Activated naive CD4-positive, alpha-beta T cell treated with anti-CD3 and anti-CD28 coated beads, Interleukin-2, amount 50 U/mL, for 72 hours (primary cell): ENCODE results near the gene ENOSF1. TPM values are rescaled to one million over a fixed set of nuclear protein-coding genes. Genes with fewer than 3 reads are reported as not detected.
A peak's percentile ranks its signal among the peaks of the same experiment; 100 is the strongest.

Experiments used
- ATAC-seq, 2 donors: fragments of 150-1000 bp; cut with Tn5 transposase; 2 replicates each; pipeline ENCODE4 v1.10.0; 2021; ENCODE audit warnings: mild to moderate bottlenecking in 2 of 2, moderate library complexity in 2 of 2
- DNase-seq, 2 donors: peaks; one replicate each; pipeline ENCODE4 v3.0.0; 2021 to 2022; ENCODE audit warnings: low spot score in 2 of 2
- H3K27ac Mint-ChIP-seq, 2 donors: one replicate each; pipeline ENCODE4 v1.8.0; 2022; ENCODE audit warnings: mild to moderate bottlenecking in 2 of 2, mixed read lengths in 2 of 2
- H3K36me3 Mint-ChIP-seq, 2 donors: one replicate each; pipeline ENCODE4 v1.8.0; 2022; ENCODE audit warnings: mixed read lengths in 2 of 2
- H3K9me3 Mint-ChIP-seq, 2 donors: one replicate each; pipeline ENCODE4 v1.8.0; 2022; ENCODE audit warnings: mixed read lengths in 2 of 2
- total RNA-seq, 2 donors: library from RNA; stranded (reverse); gene quantifications; one replicate each; pipeline ENCODE4 v1.2.3, GENCODE V29; 2022

Gene ENOSF1
- total RNA-seq, 2 donors from 2014 or later, result 51.8 to 83.8 TPM

DNA sequence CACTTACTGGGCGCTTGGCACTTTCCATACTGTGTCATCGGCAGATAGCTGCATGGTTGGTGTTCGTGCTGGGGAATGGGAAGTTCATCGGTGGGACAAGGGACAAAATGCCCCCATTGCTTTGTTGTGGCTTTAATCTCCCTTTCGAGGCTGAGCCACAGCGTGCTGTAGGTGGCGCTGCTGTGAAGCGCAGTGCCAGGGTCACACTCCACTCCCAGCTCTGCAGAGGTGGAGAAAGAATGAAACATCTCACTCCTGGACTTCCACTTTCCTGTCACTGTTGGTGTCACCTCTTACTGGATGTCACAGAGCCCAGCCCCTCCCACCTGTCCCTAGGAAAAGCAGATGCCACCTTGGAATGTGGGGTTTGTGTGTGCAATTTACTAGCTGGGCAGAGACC is 46.3 kb downstream of the ENOSF1 start:
- no peak for DNase-seq
- peaks cover 8% of the 10 kb centered on the region in 2 donors for H3K9me3 Mint-ChIP-seq
- peak in 1 of 2 donors; percentile 28 for ATAC-seq
- H3K27ac Mint-ChIP-seq, result no peak overlapping the region
- peaks cover 48 to 62% of the 10 kb centered on the region in 2 donors for H3K36me3 Mint-ChIP-seq

GRCh38 chr18:662197-662596 is 50.2 kb downstream of the ENOSF1 start:
- H3K36me3 Mint-ChIP-seq, result peaks cover 53 to 60% of the 10 kb centered on the region in 2 donors
- H3K9me3 Mint-ChIP-seq, result peaks cover 14 to 18% of the 10 kb centered on the region in 2 donors
- DNase-seq, result no peak
- no peak for ATAC-seq
- H3K27ac Mint-ChIP-seq, result no peak overlapping the region

DNA sequence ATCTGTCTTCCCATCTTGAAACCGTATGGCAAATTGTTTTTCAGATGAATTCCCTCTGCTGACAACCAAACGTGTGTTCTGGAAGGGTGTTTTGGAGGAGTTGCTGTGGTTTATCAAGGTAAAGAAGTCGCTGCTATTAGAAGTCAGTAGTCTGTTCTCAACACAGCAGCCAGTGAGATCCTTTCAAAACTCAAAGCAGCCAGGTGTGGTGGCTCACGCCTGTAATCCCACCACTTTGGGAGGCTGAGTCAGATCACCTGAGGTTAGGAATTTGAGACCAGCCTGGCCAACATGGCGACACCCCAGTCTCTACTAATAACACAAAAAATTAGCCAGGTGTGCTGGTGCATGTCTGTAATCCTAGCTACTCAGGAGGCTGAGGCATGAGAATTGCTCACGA is 52.8 kb downstream of the ENOSF1 start:
- peaks cover 10 to 14% of the 10 kb centered on the region in 2 donors for H3K9me3 Mint-ChIP-seq
- peaks cover 53 to 57% of the 10 kb centered on the region in 2 donors for H3K36me3 Mint-ChIP-seq
- no peak for DNase-seq
- ATAC-seq, result no peak
- peak overlapping the region; percentile 68 to 89 for H3K27ac Mint-ChIP-seq

GRCh38 chr18:658947-659533 is 53.4 kb downstream of the ENOSF1 start:
- ATAC-seq, result no peak
- DNase-seq, result no peak
- H3K9me3 Mint-ChIP-seq, result peaks cover 10 to 14% of the 10 kb centered on the region in 2 donors
- peaks cover 53 to 57% of the 10 kb centered on the region in 2 donors for H3K36me3 Mint-ChIP-seq
- H3K27ac Mint-ChIP-seq, result peak overlapping the region; percentile 89 to 95

- ATAC-seq (peak; percentile 72 to 82), DNase-seq (peak; percentile 76 to 85)
- Mint-ChIP-seq H3K9me3 (peaks cover 10 to 14% of the 10 kb centered on the region in 2 donors), H3K27ac (peak overlapping the region; percentile 89 to 95), H3K36me3 (peaks cover 53 to 57% of the 10 kb centered on the region in 2 donors)
Measured at GRCh38 chr18:658001-658946, 54.2 kb downstream of the ENOSF1 start.

- peak; percentile 49 to 75 for ATAC-seq
- Mint-ChIP-seq H3K36me3 (peaks cover 53 to 55% of the 10 kb centered on the region in 2 donors), H3K9me3 (peaks cover 10 to 14% of the 10 kb centered on the region in 2 donors), H3K27ac (peak within 1 kb of the TSS; percentile 89 to 95)
- DNase-seq, result peak; percentile 62 to 69
Measured at GRCh38 chr18:657311-658000, 55.0 kb downstream of the ENOSF1 start, which contains the start of gene TYMS. TSS of gene TYMS (plus strand) at chr18:657653. CDS start at chr18:657743, 90 bp downstream.

DNA sequence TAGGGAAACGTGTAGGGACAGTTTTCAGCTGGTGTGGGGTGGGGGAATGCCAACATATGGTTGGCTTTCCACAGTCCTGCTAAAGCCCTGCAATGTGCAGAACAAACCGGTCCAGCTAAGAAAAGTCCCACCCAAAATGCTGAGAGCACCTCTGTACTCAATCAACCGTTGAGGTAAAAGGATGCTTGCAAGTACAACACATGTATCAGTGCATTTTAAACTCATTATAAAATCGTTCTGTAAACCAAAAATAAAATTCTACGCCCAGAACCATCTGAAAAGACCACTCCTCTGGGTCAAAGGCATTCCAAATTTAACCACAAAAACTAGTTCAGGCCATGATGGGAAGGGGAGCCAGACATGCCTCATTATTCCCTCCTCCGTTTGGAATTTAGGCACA is 57.0 kb downstream of the ENOSF1 start:
- H3K27ac Mint-ChIP-seq, result no peak overlapping the region
- no peak for ATAC-seq
- DNase-seq, result no peak

DNA sequence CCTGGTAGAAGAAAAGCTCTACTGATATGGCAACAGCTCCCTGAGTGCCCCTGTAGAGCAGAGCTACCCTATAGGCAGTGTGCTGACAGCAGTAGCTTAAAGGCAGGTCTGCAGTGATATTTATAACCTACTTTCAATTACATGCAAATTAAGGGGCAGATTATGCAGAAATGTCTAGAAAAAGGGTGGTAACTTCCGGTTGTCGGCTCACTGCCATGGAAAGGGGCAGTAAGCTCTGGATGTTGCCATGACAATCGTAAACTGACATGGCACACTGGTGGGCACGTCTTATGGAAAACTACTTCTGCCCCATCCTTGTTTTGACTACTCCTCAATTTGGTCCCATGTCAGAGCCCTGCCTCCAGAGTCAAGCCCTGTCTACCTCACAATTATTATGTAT is 57.8 kb downstream of the ENOSF1 start:
- H3K36me3 Mint-ChIP-seq, result peaks cover 26% of the 10 kb centered on the region in 2 donors
- DNase-seq (no peak), ATAC-seq (no peak)
- H3K9me3 Mint-ChIP-seq, result no peaks in the 10 kb centered on the region
- H3K27ac Mint-ChIP-seq, result no peak overlapping the region

More for the DNA sequence above, 57.0 kb downstream of the ENOSF1 start:
- Mint-ChIP-seq H3K36me3 (peaks cover 34 to 35% of the 10 kb centered on the region in 2 donors), H3K9me3 (peaks cover 3 to 4% of the 10 kb centered on the region in 2 donors)

- Mint-ChIP-seq H3K36me3 (peaks cover 15% of the 10 kb centered on the region in 2 donors), H3K27ac (no peak overlapping the region), H3K9me3 (no peaks in the 10 kb centered on the region)
- no peak for DNase-seq
- ATAC-seq, result no peak
Measured at GRCh38 chr18:653512-653911, 58.9 kb downstream of the ENOSF1 start.

- Mint-ChIP-seq H3K36me3 (peaks cover 9 to 10% of the 10 kb centered on the region in 2 donors), H3K9me3 (no peaks in the 10 kb centered on the region), H3K27ac (no peak overlapping the region)
- ATAC-seq, result no peak
- no peak for DNase-seq
Measured at GRCh38 chr18:652131-652530, 60.3 kb downstream of the ENOSF1 start.

- Mint-ChIP-seq H3K27ac (no peak overlapping the region), H3K9me3 (no peaks in the 10 kb centered on the region), H3K36me3 (peaks cover under 1 to 2% of the 10 kb centered on the region in 2 donors)
- no peak for DNase-seq
- ATAC-seq, result peak; percentile 47 to 87
Measured at GRCh38 chr18:650428-650858, 62.0 kb downstream of the ENOSF1 start.

- no peaks in the 10 kb centered on the region for H3K36me3 Mint-ChIP-seq
- no peaks in the 10 kb centered on the region for H3K9me3 Mint-ChIP-seq
- ATAC-seq, result no peak
- no peak overlapping the region for H3K27ac Mint-ChIP-seq
- no peak for DNase-seq
Measured at GRCh38 chr18:649341-649740, 63.1 kb downstream of the ENOSF1 start.

- no peaks in the 10 kb centered on the region for H3K9me3 Mint-ChIP-seq
- no peak for DNase-seq
- no peak overlapping the region for H3K27ac Mint-ChIP-seq
- no peak for ATAC-seq
- no peaks in the 10 kb centered on the region for H3K36me3 Mint-ChIP-seq
Measured at GRCh38 chr18:647304-647703, 65.1 kb downstream of the ENOSF1 start.

- no peaks in the 10 kb centered on the region for H3K9me3 Mint-ChIP-seq
- H3K27ac Mint-ChIP-seq, result no peak overlapping the region
- no peaks in the 10 kb centered on the region for H3K36me3 Mint-ChIP-seq
- DNase-seq (no peak), ATAC-seq (peak; percentile 65 to 93)
Measured at GRCh38 chr18:644395-645004, 67.9 kb downstream of the ENOSF1 start.

GRCh38 chr18:641224-641623 is 71.2 kb downstream of the ENOSF1 start:
- Mint-ChIP-seq H3K27ac (no peak overlapping the region), H3K36me3 (no peaks in the 10 kb centered on the region), H3K9me3 (no peaks in the 10 kb centered on the region)
- no peak for DNase-seq
- ATAC-seq, result no peak

DNA sequence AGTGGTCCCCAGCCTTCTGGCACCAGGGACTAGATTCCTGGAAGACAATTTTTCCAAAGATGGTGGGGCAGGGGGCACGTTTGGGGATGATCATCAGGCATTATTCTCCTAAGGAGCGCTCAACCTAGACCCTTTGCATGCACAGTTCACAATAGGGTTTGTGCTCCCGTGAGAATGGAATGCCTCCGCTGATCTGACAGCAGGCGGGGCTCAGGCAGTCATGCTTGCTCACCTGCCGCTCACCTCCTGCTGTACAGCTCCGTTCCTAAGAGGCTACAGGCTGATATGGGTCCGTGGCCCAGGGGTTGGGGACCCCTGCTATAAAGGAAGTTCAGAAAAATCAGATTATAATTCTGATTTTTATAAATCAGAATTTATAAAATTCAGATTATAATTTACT is 77.3 kb downstream of the ENOSF1 start:
- H3K36me3 Mint-ChIP-seq, result no peaks in the 10 kb centered on the region
- ATAC-seq (no peak), DNase-seq (no peak)
- H3K9me3 Mint-ChIP-seq, result no peaks in the 10 kb centered on the region
- no peak overlapping the region for H3K27ac Mint-ChIP-seq
